Upper lobe of right lung (tissue), 1 donor: ENCODE data around the gene RSPH1. TPM values are rescaled to one million over a fixed set of nuclear protein-coding genes. Genes with fewer than 3 reads are reported as not detected.

Experiments
- ATAC-seq: fragments of 200-7000 bp; cut with Tn5 transposase; one replicate; pipeline ENCODE4 v1.9.1; 2020; ENCODE audit warnings: mild to moderate bottlenecking, moderate library complexity
- DNase-seq: peaks from one replicate; pipeline ENCODE4 v3.0.0-alpha.2; 2020
- H3K27ac ChIP-seq: fragments of 200-600 bp; one replicate; pipeline ENCODE4 v1.8.0; 2022
- H3K27me3 ChIP-seq: fragments of 200-600 bp; one replicate; pipeline ENCODE4 v1.8.0; 2022; ENCODE audit warnings: mild to moderate bottlenecking
- H3K36me3 ChIP-seq: fragments of 200-600 bp; one replicate; pipeline ENCODE4 v1.8.0; 2022
- H3K4me1 ChIP-seq: fragments of 200-600 bp; one replicate; pipeline ENCODE4 v1.8.0; 2022
- H3K4me3 ChIP-seq: fragments of 200-600 bp; one replicate; pipeline ENCODE4 v1.8.0; 2022; ENCODE audit warnings: mild to moderate bottlenecking
- H3K9me3 ChIP-seq: fragments of 200-600 bp; one replicate; pipeline ENCODE4 v1.8.0; 2022
- CTCF ChIP-seq: fragments of 200-600 bp; IDR thresholded peaks from one replicate; pipeline ENCODE4 v1.8.0; 2022; ENCODE audit warnings: antibody characterized with exemption
- intact Hi-C: fragments of 100-400 bp; cut with DNase I; formaldehyde crosslinking; loops from one replicate; pipeline ENCODE4 v1.11.0; 2022
- total RNA-seq: library from RNA; stranded (reverse); fragmentation: NEBNext Ultra II Directional; extraction: Animal tissue kit (Norgen Biotek cat#: 25700); gene quantifications from one replicate; pipeline ENCODE4 v1.2.1, GENCODE V29; 2021
- donor health status: DM: no; HTN: yes; CAD: no; lungs with severe emphysema.

Gene RSPH1
- total RNA-seq, 1 donor from 2014 or later: 0.84 TPM

GRCh38 chr21:42469272-42469671 is 26.8 kb downstream of the RSPH1 start:
- intact Hi-C loops: no loop called here
- H3K4me3 ChIP-seq: no peak overlapping the region
- no peaks in the 10 kb centered on the region for H3K27me3 ChIP-seq
- no peaks in the 10 kb centered on the region for H3K9me3 ChIP-seq
- DNase-seq (no peak), ATAC-seq (no peak)
- TF ChIP-seq CTCF: no peak
- no peaks in the 10 kb centered on the region for H3K36me3 ChIP-seq
- no peak overlapping the region for H3K27ac ChIP-seq
- H3K4me1 ChIP-seq: peaks cover 19% of the 10 kb centered on the region

GRCh38 chr21:42468491-42469131 is 27.4 kb downstream of the RSPH1 start:
- no peak for TF ChIP-seq CTCF
- intact Hi-C loops: no loop called here
- Histone ChIP-seq H3K4me3 (no peak overlapping the region), H3K4me1 (peaks cover 14% of the 10 kb centered on the region), H3K9me3 (no peaks in the 10 kb centered on the region), H3K27ac (no peak overlapping the region), H3K27me3 (no peaks in the 10 kb centered on the region), H3K36me3 (no peaks in the 10 kb centered on the region)
- ATAC-seq: no peak
- DNase-seq: no peak

- H3K4me3 ChIP-seq: no peak overlapping the region
- no peak overlapping the region for H3K27ac ChIP-seq
- ATAC-seq (peak; percentile 40), DNase-seq (no peak)
- TF ChIP-seq CTCF: peak; percentile 23
- intact Hi-C loops: no loop called here
- H3K27me3 ChIP-seq: no peaks in the 10 kb centered on the region
- H3K4me1 ChIP-seq: peaks cover 14% of the 10 kb centered on the region
- no peaks in the 10 kb centered on the region for H3K9me3 ChIP-seq
- no peaks in the 10 kb centered on the region for H3K36me3 ChIP-seq
These were observed 28.7 kb downstream of the RSPH1 start for GRCh38 chr21:42467140-42467983.

GRCh38 chr21:42466700-42467099 is 29.3 kb downstream of the RSPH1 start:
- DNase-seq (no peak), ATAC-seq (no peak)
- Histone ChIP-seq H3K4me1 (peaks cover 14% of the 10 kb centered on the region), H3K9me3 (no peaks in the 10 kb centered on the region), H3K36me3 (no peaks in the 10 kb centered on the region), H3K27me3 (no peaks in the 10 kb centered on the region), H3K27ac (no peak overlapping the region), H3K4me3 (no peak overlapping the region)
- TF ChIP-seq CTCF: no peak
- intact Hi-C loops: no loop called here

GRCh38 chr21:42465803-42466127 is 30.3 kb downstream of the RSPH1 start:
- Histone ChIP-seq H3K4me1 (peaks cover 14% of the 10 kb centered on the region), H3K4me3 (no peak overlapping the region), H3K9me3 (no peaks in the 10 kb centered on the region), H3K36me3 (no peaks in the 10 kb centered on the region), H3K27me3 (no peaks in the 10 kb centered on the region), H3K27ac (no peak overlapping the region)
- no peak for TF ChIP-seq CTCF
- no peak for DNase-seq
- intact Hi-C loops: no loop called here
- no peak for ATAC-seq
